HepG2 (cell line): ENCODE measurements around the gene ERLIN1. TPM values are rescaled to one million over a fixed set of nuclear protein-coding genes. Genes with fewer than 3 reads are reported as not detected.

ENCODE experiments used
- DMAP1 ChIP-seq: IDR thresholded peaks from 2 replicates; pipeline ENCODE4 v1.6.1; 2016
- KLF16 ChIP-seq, 2 experiments: sonication (generic) in 1 of 2; formaldehyde crosslinking in 1 of 2; IDR thresholded peaks; 2 replicates each; pipeline versions ENCODE4 v1.6.1 to v1.8.0; 2016 to 2023; ENCODE audit warnings: missing genetic modification reagents in 2 of 2, missing compliant biosample characterization in 1 of 2
- MIER3 ChIP-seq: IDR thresholded peaks from 2 replicates; pipeline ENCODE4 v1.6.1; 2016; ENCODE audit warnings: missing compliant biosample characterization, borderline replicate concordance
- REL ChIP-seq: sonication (generic); formaldehyde crosslinking; conservative IDR thresholded peaks from 2 replicates; pipeline ENCODE4 v1.8.0; 2022; ENCODE audit warnings: mild to moderate bottlenecking, missing genetic modification reagents, moderate library complexity
- SUZ12 ChIP-seq: fragments of 150-350 bp; IDR thresholded peaks from 2 replicates; pipeline ENCODE4 v1.6.1; 2014; ENCODE audit warnings: low read depth, low read length
- ZNF572 ChIP-seq: sonication (generic); formaldehyde crosslinking; IDR thresholded peaks from 2 replicates; pipeline ENCODE4 v1.5.1; 2020; ENCODE audit warnings: mild to moderate bottlenecking, missing genetic modification reagents
- polyA plus RNA-seq, 8 experiments: library from polyadenylated mRNA; depleted of rRNA in 3 of 8; stranded (reverse) in 7 of 8; unstranded in 1 of 8; fragments of >200 nt; fragmentation: Illumina TruSeq in 4 of 8; extraction: Trizol in 4 of 8; gene quantifications; 2 replicates each; pipeline versions ENCODE4 v1.2.1 to v1.2.3, GENCODE V29; 2011 to 2016; ENCODE audit warnings: low read depth in 4 of 8, missing spikeins in 1 of 8, mixed read lengths in 1 of 8; ENCODE audit not compliant: insufficient read depth in 1 of 8
- total RNA-seq, 5 experiments: library from RNA; depleted of rRNA; stranded (reverse); fragments of >200 nt; fragmentation: Illumina TruSeq; extraction: Trizol; gene quantifications; 2 replicates each; pipeline ENCODE4 v1.2.3, GENCODE V29; 2016; ENCODE audit warnings: low read depth in 1 of 5
- TF ChIP-seq, protein P1 (sequence below): sonication (generic); formaldehyde crosslinking; IDR thresholded peaks from 2 replicates; pipeline ENCODE4 v1.8.1; 2022; ENCODE audit warnings: low read depth, mild to moderate bottlenecking, missing genetic modification reagents
- TF ChIP-seq, protein P2 (sequence below): sonication (generic); formaldehyde crosslinking; IDR thresholded peaks from 2 replicates; pipeline ENCODE4 v1.5.0; 2020; ENCODE audit warnings: missing genetic modification reagents
- TF ChIP-seq, protein P3 (sequence below): sonication (generic); formaldehyde crosslinking; IDR thresholded peaks from 2 replicates; pipeline ENCODE4 v1.5.0; 2020; ENCODE audit warnings: mild to moderate bottlenecking, missing genetic modification reagents
- TF ChIP-seq, protein P4 (sequence below): sonication (generic); formaldehyde crosslinking; IDR thresholded peaks from 2 replicates; pipeline ENCODE4 v1.4.0; 2020; ENCODE audit warnings: missing genetic modification reagents, mild to moderate bottlenecking, borderline replicate concordance
- TF ChIP-seq, protein P5 (sequence below): sonication (generic); formaldehyde crosslinking; IDR thresholded peaks from 2 replicates; pipeline ENCODE4 v1.4.0; 2020; ENCODE audit warnings: missing genetic modification reagents
- TF ChIP-seq, protein P6 (sequence below), 2 experiments: sonication (generic) in 1 of 2; formaldehyde crosslinking in 1 of 2; IDR thresholded peaks; 2 replicates each; pipeline versions ENCODE4 v1.4.0 to v1.6.1; 2016 to 2020; ENCODE audit warnings: borderline replicate concordance in 1 of 2, low read depth in 1 of 2, mild to moderate bottlenecking in 1 of 2, missing genetic modification reagents in 1 of 2

The ERLIN1 gene
- total and polyA plus RNA-seq, 2 of the 13 experiments (the other 11 are each of a cell fraction or from before 2014, with no cell fraction given): 56.8 to 69.3 TPM

DNA sequence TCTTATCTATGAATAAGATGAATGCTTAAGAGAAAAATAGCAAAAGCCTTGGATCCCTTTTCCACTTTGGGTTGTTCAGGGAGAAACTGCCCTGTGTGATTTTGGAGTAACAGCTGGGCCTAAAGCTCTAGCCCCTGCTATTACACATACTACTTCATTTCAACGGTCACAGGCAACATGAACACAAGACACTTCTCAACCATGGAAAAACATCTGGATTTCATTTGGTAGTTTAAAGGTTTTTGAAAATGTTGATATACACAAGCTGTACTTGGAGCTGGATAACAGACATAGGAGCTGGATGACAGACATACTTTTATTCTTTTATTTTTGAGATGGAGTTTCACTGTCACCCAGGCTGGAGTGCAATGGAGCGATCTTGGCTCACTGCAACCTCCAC is 46.3 kb upstream of the ERLIN1 start (continued):
- TF ChIP-seq, protein P1, sequence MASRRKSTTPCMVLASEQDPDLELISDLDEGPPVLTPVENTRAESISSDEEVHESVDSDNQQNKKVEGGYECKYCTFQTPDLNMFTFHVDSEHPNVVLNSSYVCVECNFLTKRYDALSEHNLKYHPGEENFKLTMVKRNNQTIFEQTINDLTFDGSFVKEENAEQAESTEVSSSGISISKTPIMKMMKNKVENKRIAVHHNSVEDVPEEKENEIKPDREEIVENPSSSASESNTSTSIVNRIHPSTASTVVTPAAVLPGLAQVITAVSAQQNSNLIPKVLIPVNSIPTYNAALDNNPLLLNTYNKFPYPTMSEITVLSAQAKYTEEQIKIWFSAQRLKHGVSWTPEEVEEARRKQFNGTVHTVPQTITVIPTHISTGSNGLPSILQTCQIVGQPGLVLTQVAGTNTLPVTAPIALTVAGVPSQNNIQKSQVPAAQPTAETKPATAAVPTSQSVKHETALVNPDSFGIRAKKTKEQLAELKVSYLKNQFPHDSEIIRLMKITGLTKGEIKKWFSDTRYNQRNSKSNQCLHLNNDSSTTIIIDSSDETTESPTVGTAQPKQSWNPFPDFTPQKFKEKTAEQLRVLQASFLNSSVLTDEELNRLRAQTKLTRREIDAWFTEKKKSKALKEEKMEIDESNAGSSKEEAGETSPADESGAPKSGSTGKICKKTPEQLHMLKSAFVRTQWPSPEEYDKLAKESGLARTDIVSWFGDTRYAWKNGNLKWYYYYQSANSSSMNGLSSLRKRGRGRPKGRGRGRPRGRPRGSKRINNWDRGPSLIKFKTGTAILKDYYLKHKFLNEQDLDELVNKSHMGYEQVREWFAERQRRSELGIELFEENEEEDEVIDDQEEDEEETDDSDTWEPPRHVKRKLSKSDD (CRISPR knock-in tag): no peak
- no peak for TF ChIP-seq REL (CRISPR knock-in tag)
- TF ChIP-seq, protein P2, sequence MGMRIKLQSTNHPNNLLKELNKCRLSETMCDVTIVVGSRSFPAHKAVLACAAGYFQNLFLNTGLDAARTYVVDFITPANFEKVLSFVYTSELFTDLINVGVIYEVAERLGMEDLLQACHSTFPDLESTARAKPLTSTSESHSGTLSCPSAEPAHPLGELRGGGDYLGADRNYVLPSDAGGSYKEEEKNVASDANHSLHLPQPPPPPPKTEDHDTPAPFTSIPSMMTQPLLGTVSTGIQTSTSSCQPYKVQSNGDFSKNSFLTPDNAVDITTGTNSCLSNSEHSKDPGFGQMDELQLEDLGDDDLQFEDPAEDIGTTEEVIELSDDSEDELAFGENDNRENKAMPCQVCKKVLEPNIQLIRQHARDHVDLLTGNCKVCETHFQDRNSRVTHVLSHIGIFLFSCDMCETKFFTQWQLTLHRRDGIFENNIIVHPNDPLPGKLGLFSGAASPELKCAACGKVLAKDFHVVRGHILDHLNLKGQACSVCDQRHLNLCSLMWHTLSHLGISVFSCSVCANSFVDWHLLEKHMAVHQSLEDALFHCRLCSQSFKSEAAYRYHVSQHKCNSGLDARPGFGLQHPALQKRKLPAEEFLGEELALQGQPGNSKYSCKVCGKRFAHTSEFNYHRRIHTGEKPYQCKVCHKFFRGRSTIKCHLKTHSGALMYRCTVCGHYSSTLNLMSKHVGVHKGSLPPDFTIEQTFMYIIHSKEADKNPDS: no peak
- TF ChIP-seq, protein P3, sequence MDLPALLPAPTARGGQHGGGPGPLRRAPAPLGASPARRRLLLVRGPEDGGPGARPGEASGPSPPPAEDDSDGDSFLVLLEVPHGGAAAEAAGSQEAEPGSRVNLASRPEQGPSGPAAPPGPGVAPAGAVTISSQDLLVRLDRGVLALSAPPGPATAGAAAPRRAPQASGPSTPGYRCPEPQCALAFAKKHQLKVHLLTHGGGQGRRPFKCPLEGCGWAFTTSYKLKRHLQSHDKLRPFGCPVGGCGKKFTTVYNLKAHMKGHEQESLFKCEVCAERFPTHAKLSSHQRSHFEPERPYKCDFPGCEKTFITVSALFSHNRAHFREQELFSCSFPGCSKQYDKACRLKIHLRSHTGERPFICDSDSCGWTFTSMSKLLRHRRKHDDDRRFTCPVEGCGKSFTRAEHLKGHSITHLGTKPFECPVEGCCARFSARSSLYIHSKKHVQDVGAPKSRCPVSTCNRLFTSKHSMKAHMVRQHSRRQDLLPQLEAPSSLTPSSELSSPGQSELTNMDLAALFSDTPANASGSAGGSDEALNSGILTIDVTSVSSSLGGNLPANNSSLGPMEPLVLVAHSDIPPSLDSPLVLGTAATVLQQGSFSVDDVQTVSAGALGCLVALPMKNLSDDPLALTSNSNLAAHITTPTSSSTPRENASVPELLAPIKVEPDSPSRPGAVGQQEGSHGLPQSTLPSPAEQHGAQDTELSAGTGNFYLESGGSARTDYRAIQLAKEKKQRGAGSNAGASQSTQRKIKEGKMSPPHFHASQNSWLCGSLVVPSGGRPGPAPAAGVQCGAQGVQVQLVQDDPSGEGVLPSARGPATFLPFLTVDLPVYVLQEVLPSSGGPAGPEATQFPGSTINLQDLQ (CRISPR knock-in tag): no peak
- TF ChIP-seq, protein P4, sequence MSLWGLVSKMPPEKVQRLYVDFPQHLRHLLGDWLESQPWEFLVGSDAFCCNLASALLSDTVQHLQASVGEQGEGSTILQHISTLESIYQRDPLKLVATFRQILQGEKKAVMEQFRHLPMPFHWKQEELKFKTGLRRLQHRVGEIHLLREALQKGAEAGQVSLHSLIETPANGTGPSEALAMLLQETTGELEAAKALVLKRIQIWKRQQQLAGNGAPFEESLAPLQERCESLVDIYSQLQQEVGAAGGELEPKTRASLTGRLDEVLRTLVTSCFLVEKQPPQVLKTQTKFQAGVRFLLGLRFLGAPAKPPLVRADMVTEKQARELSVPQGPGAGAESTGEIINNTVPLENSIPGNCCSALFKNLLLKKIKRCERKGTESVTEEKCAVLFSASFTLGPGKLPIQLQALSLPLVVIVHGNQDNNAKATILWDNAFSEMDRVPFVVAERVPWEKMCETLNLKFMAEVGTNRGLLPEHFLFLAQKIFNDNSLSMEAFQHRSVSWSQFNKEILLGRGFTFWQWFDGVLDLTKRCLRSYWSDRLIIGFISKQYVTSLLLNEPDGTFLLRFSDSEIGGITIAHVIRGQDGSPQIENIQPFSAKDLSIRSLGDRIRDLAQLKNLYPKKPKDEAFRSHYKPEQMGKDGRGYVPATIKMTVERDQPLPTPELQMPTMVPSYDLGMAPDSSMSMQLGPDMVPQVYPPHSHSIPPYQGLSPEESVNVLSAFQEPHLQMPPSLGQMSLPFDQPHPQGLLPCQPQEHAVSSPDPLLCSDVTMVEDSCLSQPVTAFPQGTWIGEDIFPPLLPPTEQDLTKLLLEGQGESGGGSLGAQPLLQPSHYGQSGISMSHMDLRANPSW: no peak
- no peak for TF ChIP-seq KLF16 (CRISPR knock-in tag; IDR thresholded peaks at IDR 0.05)
- no peak for TF ChIP-seq SUZ12
- no peak for TF ChIP-seq ZNF572 (CRISPR knock-in tag)
- TF ChIP-seq, protein P5, sequence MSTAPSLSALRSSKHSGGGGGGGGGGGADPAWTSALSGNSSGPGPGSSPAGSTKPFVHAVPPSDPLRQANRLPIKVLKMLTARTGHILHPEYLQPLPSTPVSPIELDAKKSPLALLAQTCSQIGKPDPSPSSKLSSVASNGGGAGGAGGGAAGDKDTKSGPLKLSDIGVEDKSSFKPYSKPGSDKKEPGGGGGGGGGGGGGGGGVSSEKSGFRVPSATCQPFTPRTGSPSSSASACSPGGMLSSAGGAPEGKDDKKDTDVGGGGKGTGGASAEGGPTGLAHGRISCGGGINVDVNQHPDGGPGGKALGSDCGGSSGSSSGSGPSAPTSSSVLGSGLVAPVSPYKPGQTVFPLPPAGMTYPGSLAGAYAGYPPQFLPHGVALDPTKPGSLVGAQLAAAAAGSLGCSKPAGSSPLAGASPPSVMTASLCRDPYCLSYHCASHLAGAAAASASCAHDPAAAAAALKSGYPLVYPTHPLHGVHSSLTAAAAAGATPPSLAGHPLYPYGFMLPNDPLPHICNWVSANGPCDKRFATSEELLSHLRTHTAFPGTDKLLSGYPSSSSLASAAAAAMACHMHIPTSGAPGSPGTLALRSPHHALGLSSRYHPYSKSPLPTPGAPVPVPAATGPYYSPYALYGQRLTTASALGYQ (CRISPR knock-in tag): no peak
- TF ChIP-seq, protein P6, sequence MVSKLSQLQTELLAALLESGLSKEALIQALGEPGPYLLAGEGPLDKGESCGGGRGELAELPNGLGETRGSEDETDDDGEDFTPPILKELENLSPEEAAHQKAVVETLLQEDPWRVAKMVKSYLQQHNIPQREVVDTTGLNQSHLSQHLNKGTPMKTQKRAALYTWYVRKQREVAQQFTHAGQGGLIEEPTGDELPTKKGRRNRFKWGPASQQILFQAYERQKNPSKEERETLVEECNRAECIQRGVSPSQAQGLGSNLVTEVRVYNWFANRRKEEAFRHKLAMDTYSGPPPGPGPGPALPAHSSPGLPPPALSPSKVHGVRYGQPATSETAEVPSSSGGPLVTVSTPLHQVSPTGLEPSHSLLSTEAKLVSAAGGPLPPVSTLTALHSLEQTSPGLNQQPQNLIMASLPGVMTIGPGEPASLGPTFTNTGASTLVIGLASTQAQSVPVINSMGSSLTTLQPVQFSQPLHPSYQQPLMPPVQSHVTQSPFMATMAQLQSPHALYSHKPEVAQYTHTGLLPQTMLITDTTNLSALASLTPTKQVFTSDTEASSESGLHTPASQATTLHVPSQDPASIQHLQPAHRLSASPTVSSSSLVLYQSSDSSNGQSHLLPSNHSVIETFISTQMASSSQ (IDR thresholded peaks at IDR 0.05; ENCODE audit: low read depth): no peak
- TF ChIP-seq, protein P6 (CRISPR knock-in tag; IDR thresholded peaks at IDR 0.05; ENCODE audit: borderline replicate concordance): no peak
- no peak for TF ChIP-seq MIER3 (CRISPR knock-in tag)
- TF ChIP-seq DMAP1 (CRISPR knock-in tag): no peak
